K562 (cell line): ENCODE results near the gene SBNO1.

Source experiments
- BRCA1 ChIP-seq, 2 experiments: fragments of 450-650 bp in 1 of 2; sonication (generic) in 1 of 2; formaldehyde crosslinking in 1 of 2; IDR thresholded peaks; 2 replicates each; pipeline versions ENCODE4 v1.5.0 to v1.6.1; 2017 to 2020; ENCODE audit warnings: mild to moderate bottlenecking in 1 of 2, missing genetic modification reagents in 1 of 2
- KLF16 ChIP-seq: IDR thresholded peaks from 2 replicates; pipeline ENCODE4 v1.6.1; 2016; ENCODE audit warnings: antibody characterized with exemption
- NCOA2 ChIP-seq, 2 experiments: fragments of 450-650 bp; IDR thresholded peaks; 2 replicates each; pipeline ENCODE4 v1.6.1; 2018; ENCODE audit warnings: mild to moderate bottlenecking in 2 of 2, moderate library complexity in 1 of 2; ENCODE audit not compliant: partially characterized antibody in 2 of 2
- SP1 ChIP-seq: sonication (generic); formaldehyde crosslinking; IDR thresholded peaks from 2 replicates; pipeline ENCODE4 v1.8.1; 2022; ENCODE audit warnings: mild to moderate bottlenecking, missing genetic modification reagents
- TARDBP ChIP-seq: fragments of 450-650 bp; IDR thresholded peaks from 2 replicates; pipeline ENCODE4 v1.6.1; 2016
- U2AF2 ChIP-seq: fragments of 200-400 bp; formaldehyde crosslinking; optimal IDR thresholded peaks from 2 replicates; pipeline ENCODE3; 2017; ENCODE audit warnings: low read depth, mild to moderate bottlenecking, low read length
- ZC3H4 ChIP-seq: sonication (generic); formaldehyde crosslinking; IDR thresholded peaks from 2 replicates; pipeline ENCODE4 v1.9.0; 2021; ENCODE audit warnings: missing genetic modification reagents, borderline replicate concordance
- ZEB2 ChIP-seq: fragments of 450-650 bp; IDR thresholded peaks from 2 replicates; pipeline ENCODE4 v1.6.1; 2016
- ZNF584 ChIP-seq: fragments of 200-800 bp; sonication (Bioruptor generic); IDR thresholded peaks from 2 replicates; pipeline ENCODE4 v1.6.1; 2016; ENCODE audit warnings: low read depth, mild to moderate bottlenecking, missing genetic modification characterization, missing compliant biosample characterization
- ZNF699 ChIP-seq: fragments of 250-450 bp; sonication (Bioruptor Pico); IDR thresholded peaks from 2 replicates; pipeline ENCODE4 v1.8.0; 2021; ENCODE audit warnings: mild to moderate bottlenecking, moderate library complexity; ENCODE audit not compliant: insufficient replicate concordance
- TF ChIP-seq, protein P1 (sequence below), 2 experiments: fragments of 200-800 bp in 1 of 2; sonication (Bioruptor generic) in 1 of 2; sonication (generic) in 1 of 2; formaldehyde crosslinking in 1 of 2; IDR thresholded peaks in 1 of 2; conservative IDR thresholded peaks in 1 of 2; 2 replicates each; pipeline versions ENCODE4 v1.5.0 to v1.6.1; 2016 to 2020; ENCODE audit warnings: missing compliant biosample characterization in 1 of 2, missing genetic modification characterization in 1 of 2, missing genetic modification reagents in 1 of 2
- TF ChIP-seq, protein P2 (sequence below), 3 experiments: IDR thresholded peaks in 2 of 3; conservative IDR thresholded peaks in 1 of 3; 2 replicates each; pipeline ENCODE4 v1.5.1; 2011 to 2012; ENCODE audit warnings: low read length in 3 of 3, mild to moderate bottlenecking in 3 of 3, control low read depth in 2 of 3, improper control_type of control experiment in 1 of 3, inconsistent platforms in 1 of 3, low read depth in 1 of 3, mixed read lengths in 1 of 3, moderate library complexity in 1 of 3; ENCODE audit not compliant: insufficient read depth in 2 of 3
- TF ChIP-seq, protein P3 (sequence below), 2 experiments: IDR thresholded peaks; 2 replicates each; pipeline ENCODE4 v1.6.1; 2011; ENCODE audit warnings: borderline replicate concordance in 1 of 2, control low read depth in 1 of 2, low read depth in 1 of 2, low read length in 1 of 2, mild to moderate bottlenecking in 1 of 2, mixed read lengths in 1 of 2, moderate library complexity in 1 of 2; ENCODE audit not compliant: insufficient read depth in 1 of 2, insufficient read length in 1 of 2, poor library complexity in 1 of 2, severe bottlenecking in 1 of 2; ENCODE audit errors: extremely low read depth in 1 of 2

GRCh38 chr12:123261196-123261595, 103.5 kb downstream of the SBNO1 start:
- no peak for TF ChIP-seq KLF16
- TF ChIP-seq, protein P1, sequence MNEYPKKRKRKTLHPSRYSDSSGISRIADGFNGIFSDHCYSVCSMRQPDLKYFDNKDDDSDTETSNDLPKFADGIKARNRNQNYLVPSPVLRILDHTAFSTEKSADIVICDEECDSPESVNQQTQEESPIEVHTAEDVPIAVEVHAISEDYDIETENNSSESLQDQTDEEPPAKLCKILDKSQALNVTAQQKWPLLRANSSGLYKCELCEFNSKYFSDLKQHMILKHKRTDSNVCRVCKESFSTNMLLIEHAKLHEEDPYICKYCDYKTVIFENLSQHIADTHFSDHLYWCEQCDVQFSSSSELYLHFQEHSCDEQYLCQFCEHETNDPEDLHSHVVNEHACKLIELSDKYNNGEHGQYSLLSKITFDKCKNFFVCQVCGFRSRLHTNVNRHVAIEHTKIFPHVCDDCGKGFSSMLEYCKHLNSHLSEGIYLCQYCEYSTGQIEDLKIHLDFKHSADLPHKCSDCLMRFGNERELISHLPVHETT (CRISPR knock-in tag; conservative IDR thresholded peaks at IDR 0.05 in 1 of 2, IDR thresholded peaks at IDR 0.05 in 1 of 2), result no peak
- TF ChIP-seq ZEB2, result no peak
- no peak for TF ChIP-seq TARDBP
- TF ChIP-seq NCOA2 (IDR thresholded peaks at IDR 0.05; ENCODE audit: partially characterized antibody in 2 of 2), result no peak
- TF ChIP-seq, protein P2, sequence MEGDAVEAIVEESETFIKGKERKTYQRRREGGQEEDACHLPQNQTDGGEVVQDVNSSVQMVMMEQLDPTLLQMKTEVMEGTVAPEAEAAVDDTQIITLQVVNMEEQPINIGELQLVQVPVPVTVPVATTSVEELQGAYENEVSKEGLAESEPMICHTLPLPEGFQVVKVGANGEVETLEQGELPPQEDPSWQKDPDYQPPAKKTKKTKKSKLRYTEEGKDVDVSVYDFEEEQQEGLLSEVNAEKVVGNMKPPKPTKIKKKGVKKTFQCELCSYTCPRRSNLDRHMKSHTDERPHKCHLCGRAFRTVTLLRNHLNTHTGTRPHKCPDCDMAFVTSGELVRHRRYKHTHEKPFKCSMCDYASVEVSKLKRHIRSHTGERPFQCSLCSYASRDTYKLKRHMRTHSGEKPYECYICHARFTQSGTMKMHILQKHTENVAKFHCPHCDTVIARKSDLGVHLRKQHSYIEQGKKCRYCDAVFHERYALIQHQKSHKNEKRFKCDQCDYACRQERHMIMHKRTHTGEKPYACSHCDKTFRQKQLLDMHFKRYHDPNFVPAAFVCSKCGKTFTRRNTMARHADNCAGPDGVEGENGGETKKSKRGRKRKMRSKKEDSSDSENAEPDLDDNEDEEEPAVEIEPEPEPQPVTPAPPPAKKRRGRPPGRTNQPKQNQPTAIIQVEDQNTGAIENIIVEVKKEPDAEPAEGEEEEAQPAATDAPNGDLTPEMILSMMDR (IDR thresholded peaks at IDR 0.05 in 2 of 3, conservative IDR thresholded peaks at IDR 0.05 in 1 of 3; ENCODE audit: insufficient read depth in 2 of 3, low read depth in 1 of 3, low read length in 3 of 3), result no peak
- no peak for TF ChIP-seq ZNF584 (CRISPR knock-in tag)
- TF ChIP-seq ZC3H4, result no peak
- no peak for TF ChIP-seq U2AF2
- no peak for TF ChIP-seq ZNF699 (CRISPR knock-in tag)
- no peak for TF ChIP-seq BRCA1 (IDR thresholded peaks at IDR 0.05)
- no peak for TF ChIP-seq BRCA1 (CRISPR knock-in tag; IDR thresholded peaks at IDR 0.05)
- TF ChIP-seq, protein P3, sequence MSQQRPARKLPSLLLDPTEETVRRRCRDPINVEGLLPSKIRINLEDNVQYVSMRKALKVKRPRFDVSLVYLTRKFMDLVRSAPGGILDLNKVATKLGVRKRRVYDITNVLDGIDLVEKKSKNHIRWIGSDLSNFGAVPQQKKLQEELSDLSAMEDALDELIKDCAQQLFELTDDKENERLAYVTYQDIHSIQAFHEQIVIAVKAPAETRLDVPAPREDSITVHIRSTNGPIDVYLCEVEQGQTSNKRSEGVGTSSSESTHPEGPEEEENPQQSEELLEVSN (IDR thresholded peaks at IDR 0.05; ENCODE audit: borderline replicate concordance in 1 of 2, extremely low read depth in 1 of 2, insufficient read depth in 1 of 2, insufficient read length in 1 of 2, low read depth in 1 of 2, low read length in 1 of 2, poor library complexity in 1 of 2, severe bottlenecking in 1 of 2), result no peak
- TF ChIP-seq SP1 (CRISPR knock-in tag), result no peak
